T-helper 1 cell treated with Interleukin-12 subunit alpha and Interleukin-12 subunit beta and Interleukin-4 antibody, amounts not matched to agents 30 μg/mL and 1 μg/mL, for 36 hours (primary cell): ENCODE measurements around the gene TTC7B.

Source experiments
- H3K27ac Mint-ChIP-seq: one replicate; pipeline ENCODE4 v1.8.0; 2021; ENCODE audit warnings: mild to moderate bottlenecking, mixed read lengths
- H3K27me3 Mint-ChIP-seq: one replicate; pipeline ENCODE4 v1.8.0; 2021; ENCODE audit warnings: low read depth, mixed read lengths
- H3K36me3 Mint-ChIP-seq: one replicate; pipeline ENCODE4 v1.8.0; 2021; ENCODE audit warnings: low read depth, mixed read lengths
- H3K4me1 Mint-ChIP-seq: one replicate; pipeline ENCODE4 v1.8.0; 2021; ENCODE audit warnings: low read depth, mixed read lengths
- H3K4me3 Mint-ChIP-seq: one replicate; pipeline ENCODE4 v1.8.0; 2021; ENCODE audit warnings: mild to moderate bottlenecking, moderate library complexity, mixed read lengths
- H3K9me3 Mint-ChIP-seq: one replicate; pipeline ENCODE4 v1.8.0; 2021; ENCODE audit warnings: mixed read lengths

TTC7B gene

DNA sequence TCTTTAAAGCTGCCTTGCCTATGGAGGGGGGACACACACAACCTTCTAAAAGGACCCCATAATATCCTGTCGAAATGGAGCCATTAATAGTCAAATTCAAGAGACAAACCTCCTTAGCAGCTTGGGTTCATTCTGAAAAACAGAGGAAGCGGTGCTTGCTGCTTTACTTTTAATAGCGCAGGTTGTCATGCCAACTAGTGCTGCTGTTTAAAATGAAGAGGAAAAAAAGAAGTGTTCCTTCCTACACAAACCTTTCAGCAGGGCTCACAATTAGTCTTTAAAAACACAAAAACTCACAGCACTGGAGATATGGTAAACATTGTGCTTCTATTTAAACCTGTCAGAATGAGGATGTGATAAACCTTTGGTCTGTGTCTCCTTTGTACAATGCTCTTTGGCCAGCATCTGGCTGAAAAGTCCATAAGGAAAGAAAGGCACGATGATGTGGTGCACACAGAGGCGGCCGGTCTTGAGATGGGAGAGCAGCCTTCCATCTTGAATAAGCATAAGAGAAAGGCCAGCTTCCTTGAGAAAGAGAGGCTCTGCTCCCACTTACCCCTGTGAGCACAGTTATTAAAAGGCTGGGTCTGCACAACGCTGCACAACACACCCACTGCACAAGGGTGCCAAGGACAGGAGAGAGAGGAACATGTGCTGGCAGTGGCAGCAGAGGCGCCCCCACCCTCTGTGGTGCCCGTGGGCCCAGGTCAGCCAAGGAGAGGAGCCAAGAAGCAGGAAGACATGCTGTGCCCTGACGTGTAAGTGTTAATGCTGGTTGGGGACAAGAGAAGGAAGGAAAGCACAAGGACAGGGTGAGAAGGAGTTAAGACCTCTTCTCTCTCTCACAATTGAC, 144.6 kb downstream of the TTC7B start:
- H3K27ac Mint-ChIP-seq: no peak overlapping the region
- no peaks in the 10 kb centered on the region for H3K36me3 Mint-ChIP-seq
- peaks cover 2% of the 10 kb centered on the region for H3K4me1 Mint-ChIP-seq
- H3K9me3 Mint-ChIP-seq: no peaks in the 10 kb centered on the region
- H3K4me3 Mint-ChIP-seq: no peak overlapping the region
- H3K27me3 Mint-ChIP-seq: no peaks in the 10 kb centered on the region

GRCh38 chr14:90669731-90670130, 146.5 kb downstream of the TTC7B start:
- Mint-ChIP-seq H3K36me3 (no peaks in the 10 kb centered on the region), H3K27ac (no peak overlapping the region), H3K4me1 (no peaks in the 10 kb centered on the region)

GRCh38 chr14:90666571-90666970, 149.7 kb downstream of the TTC7B start:
- H3K4me3 Mint-ChIP-seq: no peak overlapping the region
- H3K9me3 Mint-ChIP-seq: no peaks in the 10 kb centered on the region
- H3K27me3 Mint-ChIP-seq: no peaks in the 10 kb centered on the region
- H3K36me3 Mint-ChIP-seq: no peaks in the 10 kb centered on the region
- no peak overlapping the region for H3K27ac Mint-ChIP-seq
- no peaks in the 10 kb centered on the region for H3K4me1 Mint-ChIP-seq

More at GRCh38 chr14:90669731-90670130, 146.5 kb downstream of the TTC7B start:
- no peaks in the 10 kb centered on the region for H3K27me3 Mint-ChIP-seq
- H3K9me3 Mint-ChIP-seq: no peaks in the 10 kb centered on the region
- no peak overlapping the region for H3K4me3 Mint-ChIP-seq

GRCh38 chr14:90665321-90666000, 150.8 kb downstream of the TTC7B start:
- H3K9me3 Mint-ChIP-seq: no peaks in the 10 kb centered on the region
- H3K27me3 Mint-ChIP-seq: peaks cover 3% of the 10 kb centered on the region
- no peak overlapping the region for H3K27ac Mint-ChIP-seq
- no peak overlapping the region for H3K4me3 Mint-ChIP-seq
- no peaks in the 10 kb centered on the region for H3K4me1 Mint-ChIP-seq
- H3K36me3 Mint-ChIP-seq: no peaks in the 10 kb centered on the region

- Mint-ChIP-seq H3K27ac (no peak overlapping the region), H3K9me3 (no peaks in the 10 kb centered on the region), H3K36me3 (no peaks in the 10 kb centered on the region), H3K4me3 (no peak overlapping the region), H3K4me1 (no peaks in the 10 kb centered on the region), H3K27me3 (peaks cover 6% of the 10 kb centered on the region)
Measured at GRCh38 chr14:90664911-90665310, 151.3 kb downstream of the TTC7B start.

DNA sequence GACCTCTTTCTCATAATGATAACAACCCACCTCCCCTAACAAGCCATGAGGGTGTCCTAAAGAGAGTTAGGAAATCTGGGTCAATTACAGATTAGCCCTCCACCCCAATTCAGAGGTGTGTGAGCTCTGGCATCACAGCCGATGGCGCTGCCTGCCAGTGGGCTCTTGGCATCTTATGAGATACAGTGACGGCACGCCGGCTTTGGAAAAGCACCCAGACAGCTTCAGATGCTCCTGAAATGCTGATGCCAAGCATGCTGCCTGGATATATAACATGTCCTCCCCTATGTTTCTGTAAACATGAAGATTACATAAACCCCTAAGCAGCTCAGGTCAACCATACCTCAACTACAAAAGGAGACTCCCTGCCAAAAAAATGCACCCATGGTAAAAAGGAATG, 152.6 kb downstream of the TTC7B start:
- H3K36me3 Mint-ChIP-seq: no peaks in the 10 kb centered on the region
- no peak overlapping the region for H3K4me3 Mint-ChIP-seq

GRCh38 chr14:90663140-90663539, 153.1 kb downstream of the TTC7B start:
- Mint-ChIP-seq H3K27ac (no peak overlapping the region), H3K27me3 (peaks cover 18% of the 10 kb centered on the region), H3K4me1 (peaks cover 10% of the 10 kb centered on the region), H3K36me3 (no peaks in the 10 kb centered on the region), H3K4me3 (no peak overlapping the region), H3K9me3 (no peaks in the 10 kb centered on the region)

More for the DNA sequence above, 152.6 kb downstream of the TTC7B start:
- Mint-ChIP-seq H3K27ac (no peak overlapping the region), H3K27me3 (peaks cover 18% of the 10 kb centered on the region), H3K4me1 (peaks cover 7% of the 10 kb centered on the region), H3K9me3 (no peaks in the 10 kb centered on the region)

GRCh38 chr14:90661866-90662265, 154.4 kb downstream of the TTC7B start:
- Mint-ChIP-seq H3K4me3 (no peak overlapping the region), H3K27ac (no peak overlapping the region)

DNA sequence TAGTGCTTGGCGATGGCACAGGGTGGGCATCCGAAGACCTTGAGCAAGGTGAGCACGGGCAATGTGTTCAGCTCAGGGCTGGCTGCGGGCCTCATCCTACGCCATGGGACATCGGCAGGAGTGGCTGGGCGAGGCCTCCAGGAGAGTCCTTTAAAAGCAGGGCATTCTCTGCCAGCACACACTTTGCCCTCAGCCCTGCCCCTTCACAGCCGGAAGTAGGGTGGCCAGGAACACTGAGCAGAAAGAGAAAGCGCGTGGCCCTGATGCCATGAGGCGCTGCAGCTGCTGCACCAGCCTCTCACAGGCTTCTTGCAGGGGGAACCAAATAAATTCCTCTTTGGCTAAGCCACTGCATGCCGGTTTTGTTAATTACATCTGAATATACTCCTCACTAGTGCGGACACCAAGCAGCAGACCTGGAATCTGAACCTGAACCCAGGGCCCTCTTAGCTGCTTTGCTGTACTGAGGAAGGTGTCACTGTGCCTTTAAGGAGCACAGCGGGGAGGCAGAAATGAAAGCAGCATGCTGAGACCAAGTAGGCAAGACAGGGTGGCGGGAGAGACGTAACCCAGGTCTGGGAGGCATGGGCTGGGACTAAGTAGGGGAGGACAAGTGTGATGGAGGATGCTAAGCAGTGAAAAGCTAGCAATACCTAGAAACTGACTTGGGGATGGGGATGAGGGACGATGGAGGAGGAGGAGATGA, 155.2 kb downstream of the TTC7B start:
- Mint-ChIP-seq H3K4me1 (peaks cover 10% of the 10 kb centered on the region), H3K27me3 (peaks cover 18% of the 10 kb centered on the region), H3K27ac (no peak overlapping the region), H3K4me3 (no peak overlapping the region), H3K9me3 (no peaks in the 10 kb centered on the region), H3K36me3 (no peaks in the 10 kb centered on the region)

More at GRCh38 chr14:90661866-90662265, 154.4 kb downstream of the TTC7B start:
- Mint-ChIP-seq H3K36me3 (no peaks in the 10 kb centered on the region), H3K9me3 (no peaks in the 10 kb centered on the region), H3K4me1 (peaks cover 10% of the 10 kb centered on the region), H3K27me3 (peaks cover 18% of the 10 kb centered on the region)

GRCh38 chr14:90659156-90659555, 157.1 kb downstream of the TTC7B start:
- H3K27me3 Mint-ChIP-seq: peaks cover 18% of the 10 kb centered on the region
- no peaks in the 10 kb centered on the region for H3K9me3 Mint-ChIP-seq
- H3K27ac Mint-ChIP-seq: no peak overlapping the region
- H3K4me1 Mint-ChIP-seq: peaks cover 10% of the 10 kb centered on the region
- H3K4me3 Mint-ChIP-seq: no peak overlapping the region
- H3K36me3 Mint-ChIP-seq: no peaks in the 10 kb centered on the region

- Mint-ChIP-seq H3K27me3 (peaks cover 18% of the 10 kb centered on the region), H3K27ac (no peak overlapping the region), H3K9me3 (no peaks in the 10 kb centered on the region), H3K4me3 (no peak overlapping the region), H3K4me1 (peaks cover 10% of the 10 kb centered on the region), H3K36me3 (no peaks in the 10 kb centered on the region)
Measured at GRCh38 chr14:90658541-90658967, 157.7 kb downstream of the TTC7B start.

GRCh38 chr14:90656973-90657372, 159.3 kb downstream of the TTC7B start:
- Mint-ChIP-seq H3K4me1 (peaks cover 10% of the 10 kb centered on the region), H3K27me3 (peaks cover 18% of the 10 kb centered on the region)

GRCh38 chr14:90655829-90656228, 160.4 kb downstream of the TTC7B start:
- H3K27ac Mint-ChIP-seq: no peak overlapping the region
- H3K4me3 Mint-ChIP-seq: no peak overlapping the region
- H3K27me3 Mint-ChIP-seq: peaks cover 18% of the 10 kb centered on the region
- no peaks in the 10 kb centered on the region for H3K9me3 Mint-ChIP-seq
- peaks cover 10% of the 10 kb centered on the region for H3K4me1 Mint-ChIP-seq
- no peaks in the 10 kb centered on the region for H3K36me3 Mint-ChIP-seq

More at GRCh38 chr14:90656973-90657372, 159.3 kb downstream of the TTC7B start:
- Mint-ChIP-seq H3K9me3 (no peaks in the 10 kb centered on the region), H3K27ac (no peak overlapping the region), H3K4me3 (no peak overlapping the region), H3K36me3 (no peaks in the 10 kb centered on the region)

GRCh38 chr14:90654831-90655276, 161.4 kb downstream of the TTC7B start:
- no peaks in the 10 kb centered on the region for H3K9me3 Mint-ChIP-seq
- no peak overlapping the region for H3K4me3 Mint-ChIP-seq
- H3K4me1 Mint-ChIP-seq: peaks cover 10% of the 10 kb centered on the region
- no peaks in the 10 kb centered on the region for H3K36me3 Mint-ChIP-seq
- peaks cover 12% of the 10 kb centered on the region for H3K27me3 Mint-ChIP-seq
- H3K27ac Mint-ChIP-seq: no peak overlapping the region
